ENCODE data around the gene HLF. TPM values are rescaled to one million over a fixed set of nuclear protein-coding genes. Genes with fewer than 3 reads are reported as not detected.

Gene HLF
- total RNA-seq, 1 donor from 2014 or later: 33.7 TPM

DNA sequence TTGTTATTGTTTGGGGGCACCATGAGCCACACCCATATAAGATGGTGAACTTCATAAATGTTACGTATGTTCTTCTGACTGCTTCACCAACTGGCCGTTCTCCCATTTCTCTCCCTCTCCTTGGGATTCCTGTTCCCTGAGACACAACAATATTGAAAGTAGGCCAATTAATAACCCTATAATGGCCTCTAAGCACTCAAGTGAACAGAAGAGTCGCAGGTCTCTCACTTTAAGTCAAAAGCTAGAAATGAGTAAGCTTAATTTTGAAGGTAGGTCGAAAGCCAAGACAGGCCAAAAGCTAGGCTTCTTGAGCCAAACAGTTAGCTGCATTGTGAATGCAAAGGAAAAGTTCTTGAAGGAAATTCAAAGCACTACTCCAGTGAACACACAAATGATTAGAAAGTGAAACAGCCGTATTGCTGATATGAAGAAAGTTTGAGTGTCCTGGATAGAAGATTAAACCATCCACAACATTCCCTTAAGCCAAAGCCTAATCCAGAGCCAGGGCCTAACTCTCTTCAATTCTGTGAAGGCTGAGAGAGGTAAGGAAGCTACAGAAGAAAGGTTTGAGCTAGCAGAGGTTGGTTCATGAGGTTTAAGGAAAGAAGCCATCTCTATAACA is 25.8 kb downstream of the HLF start:
- DNase-seq (ENCODE audit: low spot score): no peak

DNA sequence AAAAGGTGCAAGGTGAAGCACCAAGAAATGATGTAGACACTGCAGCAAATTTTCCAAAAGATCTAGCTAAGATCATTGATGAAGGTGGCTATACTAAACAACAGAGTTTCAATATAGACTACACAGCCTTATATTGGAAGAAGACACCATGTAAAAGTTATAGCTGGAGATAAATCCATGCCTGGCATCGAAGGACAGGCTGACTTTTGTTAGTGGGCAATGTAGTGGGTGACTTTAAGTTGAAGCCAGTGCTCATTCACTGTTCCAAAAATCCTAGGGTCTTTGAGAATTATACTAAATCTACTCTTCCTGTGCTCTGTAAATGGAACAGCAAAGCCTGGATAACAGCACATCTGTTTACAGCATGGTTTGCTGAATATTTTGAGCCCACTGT is 26.4 kb downstream of the HLF start:
- DNase-seq (ENCODE audit: low spot score): no peak

GRCh38 chr17:55292094-55292493 is 27.3 kb downstream of the HLF start:
- no peak for DNase-seq (ENCODE audit: low spot score)

GRCh38 chr17:55294042-55294751 is 29.4 kb downstream of the HLF start:
- no peak for DNase-seq (ENCODE audit: low spot score)

DNA sequence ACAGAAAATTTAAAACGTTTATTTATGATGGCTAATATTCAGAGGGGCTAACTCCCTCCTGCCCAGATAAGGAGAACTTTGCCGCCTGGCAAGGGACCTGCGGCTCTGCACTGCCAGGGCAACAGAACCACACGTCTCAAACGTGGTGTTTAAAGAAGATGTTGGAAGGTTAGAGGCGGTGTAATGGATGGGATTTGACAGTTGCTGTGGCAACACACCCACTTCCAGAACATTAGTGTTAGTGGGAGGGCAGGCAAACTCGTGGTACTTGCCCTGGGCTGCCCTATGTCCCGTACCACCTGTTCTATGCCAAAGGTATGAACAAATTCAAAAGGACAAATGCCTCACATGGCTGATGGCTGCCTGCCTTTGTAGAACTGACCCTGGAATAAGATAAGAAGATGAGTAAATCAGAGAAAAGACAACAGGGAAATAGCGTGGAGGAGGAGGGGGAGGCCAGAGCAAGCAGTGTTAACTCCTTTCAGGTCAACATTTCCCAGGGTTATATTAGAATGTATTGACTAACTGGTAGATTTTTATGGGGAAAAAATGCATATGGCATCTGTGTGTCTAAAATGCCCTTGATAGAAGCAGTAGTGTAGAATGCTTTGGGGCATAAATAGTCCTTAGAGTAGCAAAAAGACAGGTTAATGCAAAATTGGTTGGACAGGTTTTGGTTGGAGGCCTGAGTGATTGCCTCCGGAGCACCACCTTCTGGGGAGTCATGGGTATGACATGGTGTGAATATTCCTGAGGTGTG is 30.8 kb downstream of the HLF start:
- peak; percentile 44 for DNase-seq (ENCODE audit: low spot score)

- DNase-seq (ENCODE audit: low spot score): no peak
These were observed 31.5 kb downstream of the HLF start for GRCh38 chr17:55296171-55296695.

DNA sequence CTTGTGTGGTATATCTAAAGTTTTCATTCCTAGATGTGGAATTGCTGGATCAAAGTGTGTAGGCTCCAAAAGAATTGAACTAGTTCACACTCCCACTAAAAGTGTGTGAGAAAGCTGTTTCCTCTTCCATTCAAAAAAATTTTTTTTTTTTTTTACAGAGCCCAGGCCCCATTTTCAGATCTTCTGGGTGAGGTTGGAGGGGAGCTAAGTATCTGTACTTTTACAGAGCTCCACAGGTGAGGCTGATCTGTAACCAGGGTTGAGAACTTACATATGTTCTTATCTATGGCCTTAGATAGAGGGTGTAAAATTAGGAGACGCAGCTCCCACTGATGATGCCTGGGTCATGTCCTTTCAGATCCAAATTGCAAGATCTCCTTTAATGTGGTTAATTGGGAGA is 31.9 kb downstream of the HLF start:
- no peak for DNase-seq (ENCODE audit: low spot score)

DNA sequence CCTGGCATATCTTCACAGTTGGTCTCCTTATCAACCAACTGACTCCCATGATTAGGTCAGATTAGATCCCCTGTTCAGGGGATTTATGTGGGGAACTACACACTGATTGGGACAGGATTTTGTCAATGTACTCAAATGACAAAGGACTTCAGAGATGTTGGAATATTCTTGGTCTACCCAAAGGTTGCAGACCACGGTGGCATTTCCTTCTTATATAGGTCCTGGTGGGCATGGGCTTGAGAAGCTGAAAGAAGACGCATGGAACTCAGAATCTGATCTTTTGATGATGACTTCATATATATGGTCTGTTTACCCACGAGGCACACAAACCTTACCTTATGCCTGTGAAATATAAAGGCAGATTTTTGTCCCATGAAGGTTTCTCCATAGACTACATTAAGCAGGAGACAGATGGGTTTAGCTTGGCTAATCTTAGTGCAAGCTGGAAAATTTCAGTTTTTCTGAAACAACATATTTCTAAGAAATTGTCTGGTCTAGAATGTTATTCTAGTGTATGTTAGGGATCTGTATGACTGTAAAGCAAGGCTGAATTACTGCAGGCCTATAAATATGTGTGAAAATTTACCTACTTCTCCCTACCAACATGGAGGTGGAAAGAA is 33.5 kb downstream of the HLF start:
- DNase-seq (ENCODE audit: low spot score): no peak

DNA sequence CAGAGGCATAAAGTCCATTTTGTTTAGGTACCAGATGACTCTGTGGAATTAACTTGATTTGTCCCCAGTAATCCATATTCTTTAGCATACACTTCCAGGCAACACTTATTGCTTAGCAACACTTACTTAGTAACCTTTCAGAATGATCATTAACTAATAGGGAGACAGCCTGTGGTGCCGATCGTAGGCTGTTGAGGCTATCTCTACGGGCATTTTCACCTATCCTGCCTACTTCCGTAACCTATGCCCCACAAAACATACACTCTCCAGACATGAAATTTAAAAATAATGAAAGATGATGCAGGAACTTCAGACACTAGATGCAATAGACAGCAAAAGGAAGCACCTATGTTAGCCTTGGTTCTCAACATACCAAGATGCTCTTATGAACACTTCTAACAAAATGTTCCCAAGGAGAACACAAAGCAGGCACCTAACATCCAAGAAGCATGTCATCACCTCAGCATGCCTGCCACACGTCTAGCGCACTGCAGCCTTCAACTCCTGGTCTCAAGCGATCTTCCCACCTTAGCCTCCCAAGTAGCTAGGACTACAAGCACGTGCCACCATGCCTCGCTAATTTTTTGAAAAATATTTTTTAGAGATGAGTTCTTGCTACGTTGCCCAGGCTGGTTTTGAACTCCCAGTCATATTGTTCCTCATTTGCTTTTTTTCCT is 34.5 kb downstream of the HLF start:
- DNase-seq (ENCODE audit: low spot score): no peak

- DNase-seq (ENCODE audit: low spot score): no peak
These were observed 35.1 kb downstream of the HLF start for GRCh38 chr17:55299890-55300289.

GRCh38 chr17:55300479-55301290 is 35.9 kb downstream of the HLF start:
- no peak for DNase-seq (ENCODE audit: low spot score)

- DNase-seq (ENCODE audit: low spot score): peak; percentile 57
These were observed 37.0 kb downstream of the HLF start for GRCh38 chr17:55301521-55302406.

GRCh38 chr17:55302407-55302787 is 37.6 kb downstream of the HLF start:
- DNase-seq (ENCODE audit: low spot score): no peak

GRCh38 chr17:55303008-55303493 is 38.3 kb downstream of the HLF start:
- no peak for DNase-seq (ENCODE audit: low spot score)

GRCh38 chr17:55303701-55304145 is 39.0 kb downstream of the HLF start:
- DNase-seq (ENCODE audit: low spot score): peak; percentile 82

DNA sequence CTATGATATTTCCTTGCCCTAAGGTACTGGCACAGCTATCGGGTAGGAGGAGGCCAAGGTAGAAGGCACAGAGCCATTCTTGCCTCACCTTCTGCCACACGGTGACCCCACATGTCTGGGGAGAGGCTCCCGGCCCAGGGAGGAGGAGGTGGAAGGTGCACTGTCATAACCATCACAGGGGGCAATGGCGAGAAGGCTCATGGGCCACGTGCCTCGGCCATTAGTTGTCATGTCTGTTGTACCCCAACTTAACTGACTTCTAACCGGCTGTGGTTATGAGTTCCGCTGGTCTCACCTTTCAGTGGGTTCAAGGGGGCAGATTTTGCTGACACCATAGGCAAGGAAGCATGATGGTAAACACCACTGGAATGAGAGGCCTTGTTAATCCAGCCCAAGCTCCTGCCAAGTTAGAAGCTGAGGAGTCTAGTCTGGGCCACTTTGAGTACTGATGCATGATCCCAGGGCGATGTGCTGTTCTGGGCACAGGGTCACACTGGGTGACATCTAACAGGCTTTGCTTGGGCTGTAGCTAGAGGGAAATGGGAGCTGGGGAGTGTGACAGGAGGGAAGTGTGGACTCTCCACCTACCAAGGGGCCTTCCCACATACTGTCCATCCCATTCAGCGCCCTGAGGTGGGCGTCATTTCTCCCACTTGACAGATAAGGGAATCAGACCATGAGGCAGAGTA is 39.6 kb downstream of the HLF start:
- no peak for DNase-seq (ENCODE audit: low spot score)

- no peak for DNase-seq (ENCODE audit: low spot score)
These were observed 40.7 kb downstream of the HLF start for GRCh38 chr17:55305321-55306087.

- DNase-seq (ENCODE audit: low spot score): no peak
These were observed 43.1 kb downstream of the HLF start for GRCh38 chr17:55307879-55308278.

Data from umbilical cord (tissue), 2 donors.